HepG2 (cell line): ENCODE data around the gene ACTA2. TPM values are rescaled to one million over a fixed set of nuclear protein-coding genes. Genes with fewer than 3 reads are reported as not detected.

Source experiments
- ATAC-seq: fragments of 200-7000 bp; cut with Tn5 transposase; 3 replicates; pipeline ENCODE4 v1.9.1; 2020; ENCODE audit warnings: mild to moderate bottlenecking, moderate library complexity
- BruUV-seq: library from RNA; stranded (reverse); fragments of 400-500 nt; replicated peaks from 2 replicates; lab custom pipeline; 2021; lab: Mats Ljungman, UMichigan
- CTCF ChIA-PET: fragments of 300-600 bp; formaldehyde crosslinking; extraction: SDS; loops from one replicate; lab custom pipeline; 2021; ENCODE audit warnings: low total read pairs, inconsistent platforms, low intra/inter-chr PET ratio; lab: Yijun Ruan, JAX
- POLR2A ChIA-PET: fragments of 350-600 bp; sonication (Branson Sonifier 250); formaldehyde crosslinking; loops from one replicate; lab custom pipeline; 2020; ENCODE audit warnings: antibody characterized with exemption, inconsistent platforms; lab: Yijun Ruan, JAX
- DNase-seq: peaks from one replicate; pipeline ENCODE4 v3.0.0-alpha.2; 2015; ENCODE audit warnings: low spot score
- FAIRE-seq: peaks from 3 replicates; lab custom pipeline; 2011; peaks lifted over from hg19 to GRCh38; lab: Jason Lieb, UNC
- H2AFZ ChIP-seq: one replicate; pipeline ENCODE4 v1.6.1; 2011; ENCODE audit warnings: low read length, inconsistent platforms
- H3K27ac ChIP-seq: fragments of 300-600 bp; 3 replicates; pipeline ENCODE4 v1.8.0; 2011; ENCODE audit warnings: mixed run types, mild to moderate bottlenecking, mixed read lengths, low read length, inconsistent platforms; ENCODE audit not compliant: insufficient read depth; ENCODE audit errors: extremely low read length
- H3K27me3 ChIP-seq, 2 experiments: fragments of 200-600 bp in 1 of 2; 2 replicates in 1 of 2; 3 replicates in 1 of 2; pipeline versions ENCODE4 v1.6.0 to v1.8.0; 2011; ENCODE audit warnings: low read length in 2 of 2, mild to moderate bottlenecking in 2 of 2, moderate library complexity in 2 of 2, inconsistent platforms in 1 of 2; ENCODE audit not compliant: insufficient read depth in 2 of 2, control insufficient read depth in 1 of 2
- H3K36me3 ChIP-seq, 2 experiments: fragments of 200-600 bp in 1 of 2; replicated peaks in 1 of 2; 2 replicates in 1 of 2; 3 replicates in 1 of 2; pipeline versions ENCODE4 v1.5.1 to v1.8.0; 2011; ENCODE audit warnings: low read length in 2 of 2, inconsistent platforms in 1 of 2; ENCODE audit not compliant: insufficient read depth in 2 of 2, control insufficient read depth in 1 of 2
- H3K4me1 ChIP-seq: 2 replicates; pipeline ENCODE4 v1.5.1; 2012; ENCODE audit warnings: low read length, inconsistent platforms; ENCODE audit not compliant: insufficient read depth
- H3K4me2 ChIP-seq: 2 replicates; pipeline ENCODE4 v1.6.0; 2011; ENCODE audit warnings: low read depth, low read length, inconsistent platforms
- H3K4me3 ChIP-seq, 3 experiments: fragments of 200-600 bp in 1 of 3; sonication (generic), shearing (Covaris generic) in 1 of 3; replicated peaks in 1 of 3; 2 replicates each; pipeline ENCODE4 v1.5.1; 2011 to 2016; ENCODE audit warnings: low read length in 3 of 3, inconsistent platforms in 2 of 3, low read depth in 2 of 3, mild to moderate bottlenecking in 2 of 3, control low read depth in 1 of 3, mixed read lengths in 1 of 3; ENCODE audit not compliant: insufficient read depth in 1 of 3
- H3K79me2 ChIP-seq: one replicate; pipeline ENCODE4 v1.6.1; 2011; ENCODE audit warnings: low read length, inconsistent platforms; ENCODE audit not compliant: insufficient read depth
- H3K9ac ChIP-seq: 2 replicates; pipeline ENCODE4 v1.6.0; 2011; ENCODE audit warnings: mild to moderate bottlenecking, low read depth, low read length, inconsistent platforms; ENCODE audit not compliant: insufficient read depth
- H3K9me3 ChIP-seq: 2 replicates; pipeline ENCODE4 v1.5.1; 2012; ENCODE audit warnings: mild to moderate bottlenecking, low read length
- H4K20me1 ChIP-seq: 2 replicates; pipeline ENCODE4 v1.6.0; 2011; ENCODE audit warnings: inconsistent platforms, mild to moderate bottlenecking, low read length, moderate library complexity; ENCODE audit not compliant: insufficient read depth
- ELF3 ChIP-seq: IDR thresholded peaks from 2 replicates; pipeline ENCODE4 v1.6.1; 2016; ENCODE audit warnings: missing genetic modification reagents, missing compliant biosample characterization
- GPN1 ChIP-seq: sonication (generic); formaldehyde crosslinking; IDR thresholded peaks from 2 replicates; pipeline ENCODE4 v1.5.1; 2020; ENCODE audit warnings: missing genetic modification reagents, borderline replicate concordance
- HDAC2 ChIP-seq: sonication (generic); formaldehyde crosslinking; IDR thresholded peaks from 2 replicates; pipeline ENCODE4 v1.4.0; 2020; ENCODE audit warnings: missing genetic modification reagents
- HMGXB4 ChIP-seq, 2 experiments: sonication (generic) in 1 of 2; formaldehyde crosslinking in 1 of 2; IDR thresholded peaks; 2 replicates each; pipeline versions ENCODE4 v1.4.0 to v1.6.1; 2018 to 2020; ENCODE audit warnings: missing genetic modification reagents in 2 of 2, borderline replicate concordance in 1 of 2, low read depth in 1 of 2, mild to moderate bottlenecking in 1 of 2, missing biosample characterization in 1 of 2
- KLF16 ChIP-seq, 2 experiments: sonication (generic) in 1 of 2; formaldehyde crosslinking in 1 of 2; IDR thresholded peaks; 2 replicates each; pipeline versions ENCODE4 v1.6.1 to v1.8.0; 2016 to 2023; ENCODE audit warnings: missing genetic modification reagents in 2 of 2, missing compliant biosample characterization in 1 of 2
- MAF1 ChIP-seq: sonication (generic); formaldehyde crosslinking; IDR thresholded peaks from 2 replicates; pipeline ENCODE4 v1.5.0; 2020; ENCODE audit warnings: missing genetic modification reagents, borderline replicate concordance
- MAFG ChIP-seq: sonication (generic); formaldehyde crosslinking; IDR thresholded peaks from 2 replicates; pipeline ENCODE4 v1.5.1; 2020; ENCODE audit warnings: mild to moderate bottlenecking, missing genetic modification reagents
- PAX8 ChIP-seq: sonication (generic); formaldehyde crosslinking; IDR thresholded peaks from 2 replicates; pipeline ENCODE4 v1.8.0; 2022; ENCODE audit warnings: mild to moderate bottlenecking, missing genetic modification reagents, borderline replicate concordance
- PTBP1 ChIP-seq: fragments of 200-400 bp; formaldehyde crosslinking; IDR thresholded peaks from 2 replicates; pipeline ENCODE4 v1.6.1; 2018; ENCODE audit warnings: low read length, low read depth; ENCODE audit not compliant: poor library complexity, severe bottlenecking
- RELA ChIP-seq: sonication (generic); formaldehyde crosslinking; IDR thresholded peaks from 2 replicates; pipeline ENCODE4 v1.4.0; 2020; ENCODE audit warnings: missing genetic modification reagents
- ZMYM2 ChIP-seq: sonication (generic); formaldehyde crosslinking; IDR thresholded peaks from 2 replicates; pipeline ENCODE4 v1.8.0; 2022; ENCODE audit warnings: mild to moderate bottlenecking, missing genetic modification reagents
- ZNF431 ChIP-seq: sonication (generic); formaldehyde crosslinking; IDR thresholded peaks from 2 replicates; pipeline ENCODE4 v1.9.0; 2022; ENCODE audit warnings: missing genetic modification reagents, low read depth, mild to moderate bottlenecking, borderline replicate concordance
- ZNF570 ChIP-seq: sonication (generic); formaldehyde crosslinking; IDR thresholded peaks from 2 replicates; pipeline ENCODE4 v1.4.0; 2020; ENCODE audit warnings: mild to moderate bottlenecking, missing genetic modification reagents, borderline replicate concordance
- ZNF781 ChIP-seq: sonication (generic); formaldehyde crosslinking; IDR thresholded peaks from 2 replicates; pipeline ENCODE4 v1.5.1; 2020; ENCODE audit warnings: borderline replicate concordance, mild to moderate bottlenecking, missing genetic modification reagents; ENCODE audit errors: not compliant biosample characterization
- ZSCAN21 ChIP-seq: sonication (generic); formaldehyde crosslinking; IDR thresholded peaks from 2 replicates; pipeline ENCODE4 v1.8.0; 2022; ENCODE audit warnings: mild to moderate bottlenecking, missing genetic modification reagents, moderate library complexity, borderline replicate concordance
- ZSCAN9 ChIP-seq: IDR thresholded peaks from 2 replicates; pipeline ENCODE4 v1.6.1; 2016; ENCODE audit warnings: borderline replicate concordance
- WGBS: methylation state at CpG from one replicate; pipeline ENCODE4 v1.1.6; 2017; ENCODE audit warnings: low lambda C conversion rate; 5-methylcytosine and 5-hydroxymethylcytosine counted together
- in situ Hi-C: cut with HindIII; loops from 2 replicates; pipeline ENCODE4 v1.10.0; 2017; ENCODE audit warnings: low pct_unique_long_range_greater_than_20kb; ENCODE audit not compliant: extremely low pct_ligation_motif_present
- intact Hi-C: fragments of 100-400 bp; cut with micrococcal nuclease; formaldehyde crosslinking; loops from one replicate; pipeline ENCODE4 v1.10.0; 2022; ENCODE audit not compliant: unreplicated experiment
- polyA plus RNA-seq, 8 experiments: library from polyadenylated mRNA; depleted of rRNA in 3 of 8; stranded (reverse) in 7 of 8; unstranded in 1 of 8; fragments of >200 nt; fragmentation: Illumina TruSeq in 4 of 8; extraction: Trizol in 4 of 8; gene quantifications; 2 replicates each; pipeline versions ENCODE4 v1.2.1 to v1.2.3, GENCODE V29; 2011 to 2016; ENCODE audit warnings: low read depth in 4 of 8, missing spikeins in 1 of 8, mixed read lengths in 1 of 8; ENCODE audit not compliant: insufficient read depth in 1 of 8
- total RNA-seq, 5 experiments: library from RNA; depleted of rRNA; stranded (reverse); fragments of >200 nt; fragmentation: Illumina TruSeq; extraction: Trizol; gene quantifications; 2 replicates each; pipeline ENCODE4 v1.2.3, GENCODE V29; 2016; ENCODE audit warnings: low read depth in 1 of 5
- TF ChIP-seq, protein P1 (sequence below): IDR thresholded peaks from 2 replicates; pipeline ENCODE4 v1.6.1; 2016; ENCODE audit warnings: low read depth

Gene ACTA2
- total and polyA plus RNA-seq, 2 of the 13 experiments (the other 11 are each of a cell fraction or from before 2014, with no cell fraction given), result 21.8 to 59.9 TPM

- DNase-seq (no peak), FAIRE-seq (no peak), ATAC-seq (no peak)
- Histone ChIP-seq H3K4me1 (no peaks in the 10 kb centered on the region), H4K20me1 (no peaks in the 10 kb centered on the region), H3K9ac (no peak overlapping the region), H3K27me3 (no peaks in the 10 kb centered on the region), H3K27ac (no peak overlapping the region), H2AFZ (no peak overlapping the region), H3K4me2 (no peak overlapping the region), H3K36me3 (no peaks in the 10 kb centered on the region), H3K79me2 (no peaks in the 10 kb centered on the region), H3K4me3 (no peak overlapping the region), H3K9me3 (no peaks in the 10 kb centered on the region)
- 97% methylated on average over 2 of the region's 2 CpGs for WGBS
- BruUV-seq, result no TSS peak
- POLR2A ChIA-PET, result no interaction called here
- CTCF ChIA-PET, result no interaction called here
- in situ Hi-C loops, result no loop called here
- TF ChIP-seq, protein P1, sequence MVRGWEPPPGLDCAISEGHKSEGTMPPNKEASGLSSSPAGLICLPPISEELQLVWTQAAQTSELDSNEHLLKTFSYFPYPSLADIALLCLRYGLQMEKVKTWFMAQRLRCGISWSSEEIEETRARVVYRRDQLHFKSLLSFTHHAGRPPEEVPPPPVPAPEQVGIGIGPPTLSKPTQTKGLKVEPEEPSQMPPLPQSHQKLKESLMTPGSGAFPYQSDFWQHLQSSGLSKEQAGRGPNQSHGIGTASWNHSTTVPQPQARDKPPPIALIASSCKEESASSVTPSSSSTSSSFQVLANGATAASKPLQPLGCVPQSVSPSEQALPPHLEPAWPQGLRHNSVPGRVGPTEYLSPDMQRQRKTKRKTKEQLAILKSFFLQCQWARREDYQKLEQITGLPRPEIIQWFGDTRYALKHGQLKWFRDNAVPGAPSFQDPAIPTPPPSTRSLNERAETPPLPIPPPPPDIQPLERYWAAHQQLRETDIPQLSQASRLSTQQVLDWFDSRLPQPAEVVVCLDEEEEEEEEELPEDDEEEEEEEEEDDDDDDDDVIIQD (CRISPR knock-in tag), result no peak
- TF ChIP-seq RELA (CRISPR knock-in tag), result no peak
- TF ChIP-seq MAF1 (CRISPR knock-in tag), result no peak
- no peak for TF ChIP-seq ZMYM2 (CRISPR knock-in tag)
- TF ChIP-seq GPN1 (CRISPR knock-in tag), result no peak
- no peak for TF ChIP-seq HDAC2
- intact Hi-C loops, result no loop called here
Observed at GRCh38 chr10:88968391-88968790, 15.8 kb upstream of the ACTA2 start.

- Histone ChIP-seq H3K27ac (no peak overlapping the region), H3K4me3 (no peak overlapping the region), H4K20me1 (no peaks in the 10 kb centered on the region), H3K79me2 (no peaks in the 10 kb centered on the region), H3K9me3 (no peaks in the 10 kb centered on the region), H2AFZ (no peak overlapping the region), H3K4me2 (no peak overlapping the region), H3K4me1 (no peaks in the 10 kb centered on the region), H3K9ac (no peak overlapping the region), H3K27me3 (no peaks in the 10 kb centered on the region), H3K36me3 (no peaks in the 10 kb centered on the region)
- in situ Hi-C loops (no loop called here), intact Hi-C loops (no loop called here)
- FAIRE-seq, result no peak
- DNase-seq, result no peak
- no peak for ATAC-seq
- POLR2A ChIA-PET, result no interaction called here
- 77% methylated on average over 3 of the region's 3 CpGs for WGBS
- CTCF ChIA-PET, result no interaction called here
- no TSS peak for BruUV-seq
- TF ChIP-seq KLF16 (CRISPR knock-in tag; IDR thresholded peaks at IDR 0.05) (no peak), ZSCAN9 (CRISPR knock-in tag) (no peak), ELF3 (no peak), ZNF431 (CRISPR knock-in tag) (no peak), PAX8 (CRISPR knock-in tag) (no peak), PTBP1 (no peak), HMGXB4 (CRISPR knock-in tag; IDR thresholded peaks at IDR 0.05; ENCODE audit: borderline replicate concordance in 1 of 2, low read depth in 1 of 2) (no peak), ZNF570 (CRISPR knock-in tag) (no peak), ZSCAN21 (CRISPR knock-in tag) (no peak), MAFG (CRISPR knock-in tag) (no peak), ZNF781 (CRISPR knock-in tag) (no peak)
Observed at GRCh38 chr10:88966797-88967196, 14.2 kb upstream of the ACTA2 start.
